ENCODE measurements around the gene ADTRP.

ADTRP gene

DNA sequence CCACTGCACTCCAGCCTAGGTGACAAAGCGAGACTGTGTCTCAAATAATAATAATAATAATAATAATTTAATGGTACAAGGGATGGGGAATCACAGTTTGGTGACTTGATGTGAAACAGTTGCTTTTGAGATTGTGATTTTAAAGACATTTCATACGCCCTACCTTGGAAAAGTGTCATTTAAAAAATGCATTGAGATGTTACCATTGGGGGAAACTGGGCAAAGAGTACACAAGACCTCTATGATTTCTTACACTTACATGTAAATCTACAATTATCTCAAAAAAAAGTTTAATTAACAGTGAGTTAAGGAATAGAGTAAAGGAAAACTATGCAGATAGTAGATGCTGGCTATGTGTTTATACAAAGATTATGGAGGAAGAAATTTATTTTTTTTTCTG is 22.3 kb downstream of the ADTRP start:
- Histone ChIP-seq H3K27me3 (ENCODE audit: control insufficient read depth, insufficient read depth, low read length) (no peaks in the 10 kb centered on the region), H3K9ac (no peak overlapping the region), H3K36me3 (ENCODE audit: control insufficient read depth, insufficient read depth, low read length) (no peaks in the 10 kb centered on the region), H3K4me2 (ENCODE audit: low read length) (no peak overlapping the region), H3K4me3 (ENCODE audit: low read depth, low read length) (no peak overlapping the region), H3K4me1 (peaks cover 11% of the 10 kb centered on the region), H3K9me3 (ENCODE audit: control insufficient read depth, low read length) (no peaks in the 10 kb centered on the region), H3K79me2 (no peaks in the 10 kb centered on the region), H2AFZ (no peak overlapping the region), H3K27ac (no peak overlapping the region)
- TF ChIP-seq, protein P1, sequence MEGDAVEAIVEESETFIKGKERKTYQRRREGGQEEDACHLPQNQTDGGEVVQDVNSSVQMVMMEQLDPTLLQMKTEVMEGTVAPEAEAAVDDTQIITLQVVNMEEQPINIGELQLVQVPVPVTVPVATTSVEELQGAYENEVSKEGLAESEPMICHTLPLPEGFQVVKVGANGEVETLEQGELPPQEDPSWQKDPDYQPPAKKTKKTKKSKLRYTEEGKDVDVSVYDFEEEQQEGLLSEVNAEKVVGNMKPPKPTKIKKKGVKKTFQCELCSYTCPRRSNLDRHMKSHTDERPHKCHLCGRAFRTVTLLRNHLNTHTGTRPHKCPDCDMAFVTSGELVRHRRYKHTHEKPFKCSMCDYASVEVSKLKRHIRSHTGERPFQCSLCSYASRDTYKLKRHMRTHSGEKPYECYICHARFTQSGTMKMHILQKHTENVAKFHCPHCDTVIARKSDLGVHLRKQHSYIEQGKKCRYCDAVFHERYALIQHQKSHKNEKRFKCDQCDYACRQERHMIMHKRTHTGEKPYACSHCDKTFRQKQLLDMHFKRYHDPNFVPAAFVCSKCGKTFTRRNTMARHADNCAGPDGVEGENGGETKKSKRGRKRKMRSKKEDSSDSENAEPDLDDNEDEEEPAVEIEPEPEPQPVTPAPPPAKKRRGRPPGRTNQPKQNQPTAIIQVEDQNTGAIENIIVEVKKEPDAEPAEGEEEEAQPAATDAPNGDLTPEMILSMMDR (IDR thresholded peaks at IDR 0.05): no peak

DNA sequence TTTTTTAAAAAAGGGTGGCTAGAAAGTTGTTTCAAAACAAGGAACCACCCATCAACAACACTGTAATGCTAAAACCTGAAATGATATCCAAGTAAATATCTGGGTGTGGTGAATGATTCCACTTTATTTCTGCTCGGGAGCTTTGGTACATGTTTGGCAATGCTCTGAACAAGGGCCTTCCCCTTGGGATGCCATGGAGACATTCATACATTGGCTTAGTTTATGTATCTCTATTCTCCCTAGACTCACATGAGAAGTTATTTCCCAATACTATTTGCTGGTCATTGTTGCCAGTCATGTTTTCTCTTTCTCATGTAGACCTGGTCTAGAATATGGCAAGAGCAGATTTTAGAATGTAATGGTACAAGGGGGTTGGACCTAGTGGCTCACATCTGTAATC is 22.9 kb downstream of the ADTRP start:
- Histone ChIP-seq H3K4me3 (ENCODE audit: low read depth, low read length) (no peak overlapping the region), H3K4me2 (ENCODE audit: low read length) (no peak overlapping the region), H3K27me3 (ENCODE audit: control insufficient read depth, insufficient read depth, low read length) (no peaks in the 10 kb centered on the region), H3K9me3 (ENCODE audit: control insufficient read depth, low read length) (no peaks in the 10 kb centered on the region), H3K79me2 (no peaks in the 10 kb centered on the region), H3K9ac (no peak overlapping the region), H3K27ac (no peak overlapping the region), H2AFZ (no peak overlapping the region), H3K36me3 (ENCODE audit: control insufficient read depth, insufficient read depth, low read length) (no peaks in the 10 kb centered on the region), H3K4me1 (peaks cover 11% of the 10 kb centered on the region)
- TF ChIP-seq, protein P1 (IDR thresholded peaks at IDR 0.05): no peak

DNA sequence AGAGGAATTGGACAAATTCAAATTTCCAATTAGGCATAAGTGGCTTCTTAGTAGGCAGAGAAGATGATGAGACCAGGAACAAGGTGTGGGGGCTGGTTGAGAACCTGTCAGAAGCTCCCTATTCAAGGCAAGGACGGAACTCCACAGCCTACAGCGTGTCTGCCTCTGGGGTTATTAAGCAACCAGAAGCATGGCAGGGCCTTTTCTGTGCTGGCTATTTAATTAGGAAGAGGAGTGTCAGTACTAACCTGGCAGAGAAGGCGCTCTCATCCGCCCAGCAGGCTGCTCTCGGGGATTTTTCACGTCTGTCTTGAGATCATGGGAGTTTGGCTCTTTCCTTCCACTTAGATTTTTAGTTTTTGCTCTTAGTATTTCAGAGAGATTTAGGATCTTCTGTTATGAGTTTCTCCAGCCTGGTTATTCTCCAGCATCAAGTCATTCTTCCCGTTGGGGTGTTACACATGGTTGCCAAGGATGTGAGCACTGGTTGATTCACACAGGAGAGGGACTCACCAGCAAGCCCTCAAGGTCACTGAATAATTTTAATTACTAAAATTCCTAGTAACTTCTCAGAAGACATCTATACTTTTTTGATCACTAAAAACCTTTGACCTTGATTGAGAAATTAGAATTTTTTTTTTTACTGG is 23.9 kb downstream of the ADTRP start:
- Histone ChIP-seq H3K36me3 (ENCODE audit: control insufficient read depth, insufficient read depth, low read length) (no peaks in the 10 kb centered on the region), H3K4me3 (ENCODE audit: low read depth, low read length) (no peak overlapping the region), H2AFZ (no peak overlapping the region), H3K4me1 (peaks cover 7% of the 10 kb centered on the region), H3K27me3 (ENCODE audit: control insufficient read depth, insufficient read depth, low read length) (no peaks in the 10 kb centered on the region), H3K9me3 (ENCODE audit: control insufficient read depth, low read length) (no peaks in the 10 kb centered on the region), H3K79me2 (no peaks in the 10 kb centered on the region), H3K4me2 (ENCODE audit: low read length) (no peak overlapping the region), H3K27ac (no peak overlapping the region), H3K9ac (no peak overlapping the region)
- TF ChIP-seq, protein P1 (IDR thresholded peaks at IDR 0.05): no peak

DNA sequence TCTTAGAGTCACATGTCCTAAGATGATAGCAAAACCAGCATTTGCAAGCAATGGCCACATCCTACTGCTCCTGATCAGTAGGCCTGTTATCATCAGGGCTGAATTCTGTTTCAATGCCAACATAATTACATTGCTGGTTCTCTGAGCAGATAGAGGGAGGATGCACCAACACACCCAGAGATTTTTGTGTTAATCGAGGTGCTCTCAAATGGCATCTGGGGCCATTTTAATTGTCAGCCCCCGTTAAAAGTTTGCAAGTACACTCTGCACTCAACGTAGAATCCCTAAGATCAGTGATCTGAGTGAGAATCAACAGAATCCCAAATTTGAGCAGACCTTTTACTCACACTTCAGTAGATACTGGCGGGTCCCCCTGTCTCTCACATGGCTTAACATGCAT is 24.8 kb downstream of the ADTRP start:
- H3K4me3 ChIP-seq (ENCODE audit: low read depth, low read length): no peak overlapping the region
- no peaks in the 10 kb centered on the region for H3K36me3 ChIP-seq (ENCODE audit: control insufficient read depth, insufficient read depth, low read length)
- H3K4me2 ChIP-seq (ENCODE audit: low read length): no peak overlapping the region
- TF ChIP-seq, protein P1 (IDR thresholded peaks at IDR 0.05): no peak
- H3K27me3 ChIP-seq (ENCODE audit: control insufficient read depth, insufficient read depth, low read length): no peaks in the 10 kb centered on the region
- H2AFZ ChIP-seq: no peak overlapping the region
- no peak overlapping the region for H3K27ac ChIP-seq
- no peaks in the 10 kb centered on the region for H3K79me2 ChIP-seq
- H3K9ac ChIP-seq: no peak overlapping the region
- H3K4me1 ChIP-seq: peaks cover 5% of the 10 kb centered on the region
- H3K9me3 ChIP-seq (ENCODE audit: control insufficient read depth, low read length): no peaks in the 10 kb centered on the region

DNA sequence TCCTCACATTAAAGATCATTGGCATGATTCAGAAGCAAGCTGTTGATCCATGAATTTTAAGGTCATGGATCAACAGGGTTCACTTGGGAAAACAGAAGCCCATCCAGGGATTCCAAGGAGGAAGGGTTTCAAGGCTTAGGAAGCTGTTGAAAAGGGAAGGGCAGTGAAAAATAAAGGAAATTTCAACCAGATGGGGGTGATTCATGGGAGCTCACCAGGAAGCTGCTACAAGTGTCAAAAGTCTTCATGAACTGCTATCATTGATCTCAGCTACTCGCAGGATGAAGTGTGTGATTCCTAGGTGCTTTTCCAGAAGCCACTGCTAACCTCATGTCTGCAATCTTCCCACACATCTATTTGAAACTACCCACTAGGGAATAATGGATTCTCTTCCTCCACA is 26.2 kb downstream of the ADTRP start:
- Histone ChIP-seq H3K79me2 (no peaks in the 10 kb centered on the region), H3K4me1 (peaks cover 5% of the 10 kb centered on the region), H3K27ac (no peak overlapping the region), H3K9ac (no peak overlapping the region), H3K4me3 (ENCODE audit: low read depth, low read length) (no peak overlapping the region), H3K27me3 (ENCODE audit: control insufficient read depth, insufficient read depth, low read length) (no peaks in the 10 kb centered on the region), H2AFZ (no peak overlapping the region), H3K36me3 (ENCODE audit: control insufficient read depth, insufficient read depth, low read length) (no peaks in the 10 kb centered on the region), H3K9me3 (ENCODE audit: control insufficient read depth, low read length) (no peaks in the 10 kb centered on the region), H3K4me2 (ENCODE audit: low read length) (no peak overlapping the region)
- TF ChIP-seq, protein P1 (IDR thresholded peaks at IDR 0.05): no peak
